ENCODE results near the gene TAS2R43. TPM values are rescaled to one million over a fixed set of nuclear protein-coding genes. Genes with fewer than 3 reads are reported as not detected.
"Not testable (repeated sequence)": the region's sequence is repeated elsewhere in the genome, so short reads cannot be mapped to it uniquely, and the experiment has no call there.

Gene TAS2R43
- total RNA-seq = 1 to 10 TPM in 5 of 8 experiments, under 1 TPM in 3; 0.65 to 5.2 (median 1.7) TPM

GRCh38 chr12:11092128-11092527 is at the start of gene TAS2R43:
Gene TAS2R43, minus strand, starts transcription at chr12:11092313. Its CDS starts 84 bp downstream, at chr12:11092229.
- Histone ChIP-seq H3K4me1 (replicated peaks in 1 of 2) (no peaks in the 10 kb centered on the region), H3K27ac (no peak within 1 kb of the TSS), H3K4me3 (no peak within 1 kb of the TSS)
- 97 to 100% methylated on average over 1 to 4 of the region's 6 CpGs; no CpG with 5 or more reads in 8 of the 10 experiments for whole genome bisulfite sequencing, 10 experiments
- in situ Hi-C loops (cut with MboI; ENCODE audit: low pct_unique_long_range_greater_than_20kb in 2 of 9, low sequenced_read_pairs in 9 of 9, unreplicated experiment in 9 of 9) = no loop called here
- no peak for ATAC-seq (replicated peaks in 6 of 8)

GRCh38 chr12:11136075-11136474 is 44.0 kb upstream of the TAS2R43 start:
- in situ Hi-C loops (cut with MboI; ENCODE audit: low pct_unique_long_range_greater_than_20kb in 2 of 9, low sequenced_read_pairs in 9 of 9, unreplicated experiment in 9 of 9) = no loop called here
- no peak for ATAC-seq (replicated peaks in 6 of 8)
- H3K4me3 ChIP-seq = no peak overlapping the region
- no peak overlapping the region for H3K27ac ChIP-seq
- no peaks in the 10 kb centered on the region for H3K4me1 ChIP-seq (replicated peaks in 1 of 2)
- WGBS, 10 experiments = 0 to 100% (median 72%) methylated on average over 1 to 2 of the region's 2 CpGs

GRCh38 chr12:11134305-11134704 is 42.2 kb upstream of the TAS2R43 start, which contains the start of gene TAS2R30:
Gene TAS2R30, minus strand, starts transcription at chr12:11134644. Its CDS starts 400 bp downstream, at chr12:11134244.
- Histone ChIP-seq H3K4me1 (replicated peaks in 1 of 2) (no peaks in the 10 kb centered on the region), H3K4me3 (no peak within 1 kb of the TSS), H3K27ac (no peak within 1 kb of the TSS)
- peak in 3 of 8 experiments; percentile 85 to 96 (median 94) for ATAC-seq (replicated peaks in 6 of 8)
- 0 to 100% (median 68%) methylated on average over 1 to 3 of the region's 3 CpGs for WGBS, 10 experiments
- in situ Hi-C loops (cut with MboI; ENCODE audit: low pct_unique_long_range_greater_than_20kb in 2 of 9, low sequenced_read_pairs in 9 of 9, unreplicated experiment in 9 of 9) = no loop called here

GRCh38 chr12:11133816-11134215 is 41.7 kb upstream of the TAS2R43 start:
- WGBS, 10 experiments = 40 to 100% (median 91%) methylated on average over 1 to 2 of the region's 2 CpGs; no CpG with 5 or more reads in 2 of the 10 experiments
- peak in 4 of 8 experiments; percentile 26 to 60 (median 36) for ATAC-seq (replicated peaks in 6 of 8)
- H3K4me3 ChIP-seq = no peak overlapping the region
- no peaks in the 10 kb centered on the region for H3K4me1 ChIP-seq (replicated peaks in 1 of 2)
- in situ Hi-C loops (cut with MboI; ENCODE audit: low pct_unique_long_range_greater_than_20kb in 2 of 9, low sequenced_read_pairs in 9 of 9, unreplicated experiment in 9 of 9) = no loop called here
- no peak overlapping the region for H3K27ac ChIP-seq

GRCh38 chr12:11133162-11133561 is 41.0 kb upstream of the TAS2R43 start:
- in situ Hi-C loops (cut with MboI; ENCODE audit: low pct_unique_long_range_greater_than_20kb in 2 of 9, low sequenced_read_pairs in 9 of 9, unreplicated experiment in 9 of 9) = no loop called here
- ATAC-seq (replicated peaks in 6 of 8) = no peak
- WGBS, 10 experiments = 80 to 100% (median 95%) methylated on average over 1 to 2 of the region's 2 CpGs; no CpG with 5 or more reads in 5 of the 10 experiments
- H3K27ac ChIP-seq = no peak overlapping the region
- H3K4me1 ChIP-seq (replicated peaks in 1 of 2) = no peaks in the 10 kb centered on the region
- H3K4me3 ChIP-seq = no peak overlapping the region

GRCh38 chr12:11130999-11131398 is 38.9 kb upstream of the TAS2R43 start:
- no peak for ATAC-seq (replicated peaks in 6 of 8)
- in situ Hi-C loops (cut with MboI; ENCODE audit: low pct_unique_long_range_greater_than_20kb in 2 of 9, low sequenced_read_pairs in 9 of 9, unreplicated experiment in 9 of 9) = no loop called here
- H3K27ac ChIP-seq = no peak overlapping the region
- no peaks in the 10 kb centered on the region for H3K4me1 ChIP-seq (replicated peaks in 1 of 2)
- H3K4me3 ChIP-seq = no peak overlapping the region
- WGBS, 10 experiments = 60 to 100% (median 100%) methylated on average over 1 to 2 of the region's 2 CpGs; no CpG with 5 or more reads in 4 of the 10 experiments

- Histone ChIP-seq H3K4me1 (replicated peaks in 1 of 2) (no peaks in the 10 kb centered on the region), H3K27ac (no peak overlapping the region), H3K4me3 (no peak overlapping the region)
- in situ Hi-C loops (cut with MboI; ENCODE audit: low pct_unique_long_range_greater_than_20kb in 2 of 9, low sequenced_read_pairs in 9 of 9, unreplicated experiment in 9 of 9) = no loop called here
- 96 to 100% (median 100%) methylated on average over 1 to 3 of the region's 3 CpGs; no CpG with 5 or more reads in 4 of the 10 experiments for WGBS, 10 experiments
- no peak for ATAC-seq (replicated peaks in 6 of 8)
These were observed 38.3 kb upstream of the TAS2R43 start for GRCh38 chr12:11130382-11130781.

GRCh38 chr12:11114130-11114529 is 22.0 kb upstream of the TAS2R43 start:
- in situ Hi-C loops (cut with MboI; ENCODE audit: low pct_unique_long_range_greater_than_20kb in 2 of 9, low sequenced_read_pairs in 9 of 9, unreplicated experiment in 9 of 9); H3K4me3 ChIP-seq; H3K27ac ChIP-seq; ATAC-seq (replicated peaks in 6 of 8); H3K4me1 ChIP-seq (replicated peaks in 1 of 2): not testable (repeated sequence)
- WGBS, 10 experiments = 100% methylated on average over 1 of the region's 1 CpG; no CpG with 5 or more reads in 5 of the 10 experiments

GRCh38 chr12:11111213-11111612 is 19.1 kb upstream of the TAS2R43 start:
- H3K4me1 ChIP-seq (replicated peaks in 1 of 2); ATAC-seq (replicated peaks in 6 of 8); H3K4me3 ChIP-seq; in situ Hi-C loops (cut with MboI; ENCODE audit: low pct_unique_long_range_greater_than_20kb in 2 of 9, low sequenced_read_pairs in 9 of 9, unreplicated experiment in 9 of 9); H3K27ac ChIP-seq: not testable (repeated sequence)
- 88 to 100% (median 100%) methylated on average over 1 of the region's 1 CpG; no CpG with 5 or more reads in 3 of the 10 experiments for WGBS, 10 experiments

- in situ Hi-C loops (cut with MboI; ENCODE audit: low pct_unique_long_range_greater_than_20kb in 2 of 9, low sequenced_read_pairs in 9 of 9, unreplicated experiment in 9 of 9) = no loop called here
- Histone ChIP-seq H3K4me1 (replicated peaks in 1 of 2) (no peaks in the 10 kb centered on the region), H3K4me3 (no peak overlapping the region), H3K27ac (no peak overlapping the region)
- ATAC-seq (replicated peaks in 6 of 8) = no peak
- WGBS, 10 experiments = 83 to 100% (median 100%) methylated on average over 1 to 2 of the region's 2 CpGs; no CpG with 5 or more reads in 6 of the 10 experiments
These were observed 16.7 kb upstream of the TAS2R43 start for GRCh38 chr12:11108862-11109261.

- H3K4me3 ChIP-seq = no peak overlapping the region
- no peaks in the 10 kb centered on the region for H3K4me1 ChIP-seq (replicated peaks in 1 of 2)
- H3K27ac ChIP-seq = no peak overlapping the region
- WGBS, 10 experiments = 57 to 100% (median 92%) methylated on average over 1 of the region's 1 CpG; no CpG with 5 or more reads in 2 of the 10 experiments
- ATAC-seq (replicated peaks in 6 of 8) = no peak
- in situ Hi-C loops (cut with MboI; ENCODE audit: low pct_unique_long_range_greater_than_20kb in 2 of 9, low sequenced_read_pairs in 9 of 9, unreplicated experiment in 9 of 9) = no loop called here
These were observed 15.6 kb upstream of the TAS2R43 start for GRCh38 chr12:11107719-11108118.

- no peak for ATAC-seq (replicated peaks in 6 of 8)
- Histone ChIP-seq H3K4me3 (no peak overlapping the region), H3K27ac (no peak overlapping the region), H3K4me1 (replicated peaks in 1 of 2) (no peaks in the 10 kb centered on the region)
- 87 to 100% (median 100%) methylated on average over 2 of the region's 2 CpGs; no CpG with 5 or more reads in 1 of the 10 experiments for WGBS, 10 experiments
- in situ Hi-C loops (cut with MboI; ENCODE audit: low pct_unique_long_range_greater_than_20kb in 2 of 9, low sequenced_read_pairs in 9 of 9, unreplicated experiment in 9 of 9) = no loop called here
These were observed 14.2 kb upstream of the TAS2R43 start for GRCh38 chr12:11106288-11106687.

- H3K27ac ChIP-seq = no peak overlapping the region
- ATAC-seq (replicated peaks in 6 of 8) = no peak
- in situ Hi-C loops (cut with MboI; ENCODE audit: low pct_unique_long_range_greater_than_20kb in 2 of 9, low sequenced_read_pairs in 9 of 9, unreplicated experiment in 9 of 9) = no loop called here
- 0 to 100% (median 70%) methylated on average over 1 to 2 of the region's 2 CpGs; no CpG with 5 or more reads in 1 of the 10 experiments for WGBS, 10 experiments
- H3K4me3 ChIP-seq = no peak overlapping the region
- no peaks in the 10 kb centered on the region for H3K4me1 ChIP-seq (replicated peaks in 1 of 2)
These were observed 13.4 kb upstream of the TAS2R43 start for GRCh38 chr12:11105546-11105945.

- in situ Hi-C loops (cut with MboI; ENCODE audit: low pct_unique_long_range_greater_than_20kb in 2 of 9, low sequenced_read_pairs in 9 of 9, unreplicated experiment in 9 of 9); ATAC-seq (replicated peaks in 6 of 8); H3K4me1 ChIP-seq (replicated peaks in 1 of 2); H3K4me3 ChIP-seq; H3K27ac ChIP-seq: not testable (repeated sequence)
- no CpG with 5 or more reads among the region's 2 CpGs for WGBS, 10 experiments
These were observed 2.8 kb upstream of the TAS2R43 start for GRCh38 chr12:11094910-11095309.
